ENCODE results near the gene DDX28. TPM values are rescaled to one million over a fixed set of nuclear protein-coding genes. Genes with fewer than 3 reads are reported as not detected.

The DDX28 gene
- total and polyA plus RNA-seq, 2 of the 8 experiments (the other 6 are each of a cell fraction or from before 2014, with no cell fraction given), result 16.8 to 28.1 TPM

DNA sequence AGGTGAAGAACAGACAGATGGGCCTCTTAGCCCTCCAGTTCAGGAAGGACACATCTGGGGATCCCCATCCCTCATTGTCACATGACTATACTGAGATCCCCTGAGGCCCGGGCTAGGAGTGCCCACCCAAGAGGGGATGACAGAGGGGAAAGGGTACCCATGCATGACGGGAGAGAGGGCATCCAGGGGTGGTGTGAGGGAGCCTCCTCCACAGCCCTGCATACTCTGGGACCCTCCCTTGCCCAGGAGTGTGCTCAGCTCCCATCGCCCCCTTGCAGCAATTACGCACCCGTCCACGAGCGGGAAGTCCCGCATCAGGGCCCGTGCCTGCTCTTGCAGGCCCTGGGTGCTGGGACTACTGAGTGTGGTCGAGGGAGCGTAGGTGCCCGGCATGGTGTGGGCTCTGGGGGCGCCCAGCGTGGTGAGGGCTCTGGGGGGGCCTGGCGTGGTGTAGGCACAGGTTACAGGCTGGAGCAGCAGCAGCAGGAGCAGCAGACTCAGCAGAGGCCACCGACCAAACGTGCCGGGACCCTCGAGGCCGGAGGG is 30.3 kb downstream of the DDX28 start (continued):
- TF ChIP-seq EZH2 (IDR thresholded peaks at IDR 0.05; ENCODE audit: low read depth, low read length, severe bottlenecking), result no peak
